HG03095 (cell line): ENCODE measurements around the gene RIN1.
A peak's percentile ranks its signal among the peaks of the same experiment; 100 is the strongest.

ENCODE experiments used
- ATAC-seq: cut with Tn5 transposase; IDR thresholded peaks from one replicate; pipeline ENCODE4 v1.9.1; 2021; ENCODE audit warnings: moderate library complexity; ENCODE audit not compliant: unreplicated experiment

RIN1 gene

GRCh38 chr11:66285250-66285947 lies 50.8 kb downstream of the RIN1 start:
- no peak for ATAC-seq

- ATAC-seq, result no peak
These were observed 51.6 kb downstream of the RIN1 start for GRCh38 chr11:66284526-66285078.

DNA sequence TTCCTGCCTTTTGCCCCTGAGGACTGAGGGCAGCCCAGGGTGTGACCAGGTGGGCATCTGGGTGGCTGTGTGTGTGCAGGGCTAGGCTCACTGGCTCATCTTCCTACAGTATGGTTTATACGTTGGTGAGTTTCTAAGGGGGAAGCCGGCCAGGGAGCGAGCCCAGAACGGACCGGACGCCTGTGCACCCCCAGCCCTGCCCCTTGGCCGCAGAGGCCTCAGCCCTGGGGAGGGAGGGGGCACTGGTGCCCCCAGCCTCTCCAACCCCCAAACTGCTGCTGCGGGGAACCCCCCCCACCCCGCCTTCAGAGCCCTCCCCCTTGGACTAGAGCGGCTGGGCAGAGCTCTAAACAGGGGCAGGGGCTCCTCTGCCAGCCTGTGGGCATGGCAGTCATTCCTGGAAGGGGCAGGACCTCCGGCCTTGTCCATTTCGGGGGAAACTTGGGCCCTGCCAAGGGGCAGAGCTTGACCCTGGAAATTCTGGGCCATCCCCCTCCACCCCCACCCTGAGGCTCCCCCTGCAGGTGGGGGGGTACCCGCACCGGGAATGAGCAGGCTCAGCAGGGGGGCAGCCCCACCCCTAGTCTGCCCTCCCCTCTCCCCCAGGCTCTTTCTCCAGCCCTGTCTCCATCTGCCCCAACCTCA lies 52.7 kb downstream of the RIN1 start:
- no peak for ATAC-seq

- peak; percentile 73 for ATAC-seq
These were observed 53.5 kb downstream of the RIN1 start for GRCh38 chr11:66282468-66283455.
